HEK293T (cell line): ENCODE results near the gene LGI4.

Experiments
- CTCF ChIA-PET: fragments of 350-600 bp; formaldehyde crosslinking; extraction: SDS; loops from one replicate; lab custom pipeline; 2021; ENCODE audit warnings: antibody characterized with exemption, inconsistent platforms; lab: Yijun Ruan, JAX
- POLR2A ChIA-PET: fragments of 350-600 bp; formaldehyde crosslinking; extraction: SDS; loops from one replicate; lab custom pipeline; 2020; ENCODE audit warnings: antibody characterized with exemption, inconsistent platforms; lab: Yijun Ruan, JAX
- DNase-seq: peaks from one replicate; pipeline ENCODE4 v3.0.0; 2012; ENCODE audit warnings: mixed read lengths; ENCODE audit errors: extremely low spot score
- ARNT ChIP-seq: fragments of 450-650 bp; IDR thresholded peaks from 2 replicates; pipeline ENCODE4 v1.6.1; 2017; ENCODE audit warnings: mild to moderate bottlenecking
- BHLHE40 ChIP-seq: fragments of 450-650 bp; IDR thresholded peaks from 2 replicates; pipeline ENCODE4 v1.6.1; 2016; ENCODE audit warnings: mild to moderate bottlenecking, moderate library complexity, borderline replicate concordance
- CTBP1 ChIP-seq: fragments of 450-650 bp; IDR thresholded peaks from 2 replicates; pipeline ENCODE4 v1.6.1; 2016; ENCODE audit warnings: borderline replicate concordance
- ELF4 ChIP-seq: fragments of 450-650 bp; IDR thresholded peaks from 2 replicates; pipeline ENCODE4 v1.6.1; 2017; ENCODE audit warnings: antibody characterized with exemption
- FOXA1 ChIP-seq: fragments of 450-650 bp; IDR thresholded peaks from 2 replicates; pipeline ENCODE4 v1.6.1; 2016; ENCODE audit warnings: mild to moderate bottlenecking
- FOXK2 ChIP-seq: fragments of 450-650 bp; IDR thresholded peaks from 2 replicates; pipeline ENCODE4 v1.6.1; 2016; ENCODE audit warnings: mild to moderate bottlenecking
- FOXM1 ChIP-seq: fragments of 450-650 bp; IDR thresholded peaks from 2 replicates; pipeline ENCODE4 v1.6.1; 2017; ENCODE audit warnings: mild to moderate bottlenecking, borderline replicate concordance
- HDGF ChIP-seq: fragments of 450-650 bp; IDR thresholded peaks from 2 replicates; pipeline ENCODE4 v1.6.1; 2017; ENCODE audit warnings: antibody characterized with exemption, borderline replicate concordance
- L3MBTL2 ChIP-seq: fragments of 450-650 bp; conservative IDR thresholded peaks from 2 replicates; pipeline ENCODE4 v1.6.1; 2016; ENCODE audit warnings: mild to moderate bottlenecking
- LEF1 ChIP-seq: fragments of 450-650 bp; IDR thresholded peaks from 2 replicates; pipeline ENCODE4 v1.6.1; 2017; ENCODE audit warnings: mild to moderate bottlenecking, borderline replicate concordance
- NFRKB ChIP-seq: fragments of 450-650 bp; IDR thresholded peaks from 2 replicates; pipeline ENCODE4 v1.6.1; 2016; ENCODE audit warnings: mild to moderate bottlenecking, moderate library complexity
- SP1 ChIP-seq: fragments of 450-650 bp; IDR thresholded peaks from 2 replicates; pipeline ENCODE4 v1.6.1; 2017
- SUZ12 ChIP-seq: fragments of 450-650 bp; IDR thresholded peaks from 2 replicates; pipeline ENCODE4 v1.6.1; 2016; ENCODE audit warnings: mild to moderate bottlenecking
- TARDBP ChIP-seq: fragments of 450-650 bp; IDR thresholded peaks from 2 replicates; pipeline ENCODE4 v1.6.1; 2016
- ZNF384 ChIP-seq: fragments of 450-650 bp; IDR thresholded peaks from 2 replicates; pipeline ENCODE4 v1.6.1; 2016
- TF ChIP-seq, protein P1 (sequence below): fragments of 450-650 bp; IDR thresholded peaks from 2 replicates; pipeline ENCODE4 v1.6.1; 2016

Gene LGI4

DNA sequence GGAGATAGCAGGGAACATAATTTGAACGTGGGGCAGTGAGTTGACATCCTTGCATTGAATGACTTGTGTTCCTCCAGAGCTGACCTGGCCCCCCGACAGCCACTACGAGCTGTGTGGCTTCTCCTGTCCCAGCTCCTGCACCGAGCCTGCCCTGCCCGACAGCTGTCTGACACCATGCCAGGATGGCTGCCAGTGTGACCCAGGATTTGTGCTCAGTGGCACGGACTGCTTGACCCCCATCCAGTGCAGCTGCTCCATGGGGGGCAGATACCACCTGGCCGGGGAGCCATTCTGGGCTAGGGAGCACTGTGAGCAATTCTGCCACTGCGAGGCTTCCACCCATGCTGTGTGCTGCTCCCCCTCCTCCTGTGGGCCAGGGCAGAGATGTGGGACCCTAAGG, 48.4 kb downstream of the LGI4 start:
- ChIA-PET POLR2A (no interaction called here), CTCF (interaction anchor here (1.2 to 1.4 kb wide), 2 partner anchors 20 to 43 kb away, joined by 4 to 5 read pairs; no protein-coding TSS in a partner anchor)
- TF ChIP-seq SP1 (no peak), BHLHE40 (no peak), FOXM1 (no peak), TARDBP (no peak), ZNF384 (no peak), SUZ12 (no peak), ARNT (no peak), ELF4 (no peak), HDGF (no peak), CTBP1 (no peak), FOXA1 (no peak), NFRKB (no peak), LEF1 (no peak), FOXK2 (no peak), L3MBTL2 (no peak)
- TF ChIP-seq, protein P1, sequence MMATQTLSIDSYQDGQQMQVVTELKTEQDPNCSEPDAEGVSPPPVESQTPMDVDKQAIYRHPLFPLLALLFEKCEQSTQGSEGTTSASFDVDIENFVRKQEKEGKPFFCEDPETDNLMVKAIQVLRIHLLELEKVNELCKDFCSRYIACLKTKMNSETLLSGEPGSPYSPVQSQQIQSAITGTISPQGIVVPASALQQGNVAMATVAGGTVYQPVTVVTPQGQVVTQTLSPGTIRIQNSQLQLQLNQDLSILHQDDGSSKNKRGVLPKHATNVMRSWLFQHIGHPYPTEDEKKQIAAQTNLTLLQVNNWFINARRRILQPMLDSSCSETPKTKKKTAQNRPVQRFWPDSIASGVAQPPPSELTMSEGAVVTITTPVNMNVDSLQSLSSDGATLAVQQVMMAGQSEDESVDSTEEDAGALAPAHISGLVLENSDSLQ, result no peak
- DNase-seq, result no peak

DNA sequence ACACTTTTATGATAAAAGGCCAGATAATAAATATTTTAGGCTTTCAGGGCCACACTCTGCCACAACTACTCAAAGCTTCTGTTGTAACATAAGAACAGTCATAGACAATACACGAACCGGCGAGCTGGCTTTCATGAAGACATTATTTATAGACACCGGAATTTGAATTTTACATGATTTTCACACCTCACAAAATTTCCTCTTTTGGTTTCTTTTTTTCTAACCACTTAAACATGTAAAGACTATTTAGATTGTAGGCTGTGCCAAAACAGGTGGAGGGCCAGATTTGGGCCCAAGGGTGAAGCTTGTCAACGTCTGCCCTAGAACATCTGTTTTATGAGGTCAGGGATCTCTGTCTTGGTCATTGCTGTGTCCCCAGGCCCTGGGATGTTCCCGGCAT, 48.9 kb downstream of the LGI4 start:
- POLR2A ChIA-PET, result no interaction called here
- DNase-seq, result no peak
- TF ChIP-seq FOXA1, result no peak
- TF ChIP-seq CTBP1, result no peak
- TF ChIP-seq ARNT, result no peak
- no peak for TF ChIP-seq FOXM1
- TF ChIP-seq, protein P1, result no peak
- TF ChIP-seq HDGF, result no peak
- no peak for TF ChIP-seq TARDBP
- TF ChIP-seq L3MBTL2, result no peak
- no peak for TF ChIP-seq SUZ12
- TF ChIP-seq SP1, result no peak
- TF ChIP-seq ZNF384, result no peak
- no peak for TF ChIP-seq BHLHE40
- TF ChIP-seq NFRKB, result no peak
- TF ChIP-seq LEF1, result no peak
- no peak for TF ChIP-seq FOXK2
- TF ChIP-seq ELF4, result no peak
- CTCF ChIA-PET, result interaction anchor here (1.2 to 1.4 kb wide), 2 partner anchors 19 to 42 kb away, joined by 4 to 5 read pairs; no protein-coding TSS in a partner anchor

DNA sequence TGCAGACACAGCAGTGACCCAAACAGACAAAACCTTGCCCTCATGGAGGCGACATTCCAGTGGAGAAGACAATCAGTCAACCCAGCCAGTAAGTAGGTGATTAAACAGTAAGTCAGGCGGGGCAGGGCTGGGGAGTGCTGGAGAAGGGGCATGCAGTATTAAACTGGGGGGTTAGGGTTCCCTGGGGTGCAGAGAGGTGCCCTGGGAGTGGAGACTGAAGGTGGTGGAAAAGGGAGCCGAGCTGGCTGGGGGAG, 50.4 kb downstream of the LGI4 start:
- ChIA-PET POLR2A (no interaction called here), CTCF (no interaction called here)
- TF ChIP-seq SUZ12 (no peak), BHLHE40 (no peak), CTBP1 (no peak), HDGF (no peak), FOXK2 (no peak), ZNF384 (no peak), ELF4 (no peak), NFRKB (no peak), FOXM1 (no peak), L3MBTL2 (no peak), SP1 (no peak)
- DNase-seq, result no peak

DNA sequence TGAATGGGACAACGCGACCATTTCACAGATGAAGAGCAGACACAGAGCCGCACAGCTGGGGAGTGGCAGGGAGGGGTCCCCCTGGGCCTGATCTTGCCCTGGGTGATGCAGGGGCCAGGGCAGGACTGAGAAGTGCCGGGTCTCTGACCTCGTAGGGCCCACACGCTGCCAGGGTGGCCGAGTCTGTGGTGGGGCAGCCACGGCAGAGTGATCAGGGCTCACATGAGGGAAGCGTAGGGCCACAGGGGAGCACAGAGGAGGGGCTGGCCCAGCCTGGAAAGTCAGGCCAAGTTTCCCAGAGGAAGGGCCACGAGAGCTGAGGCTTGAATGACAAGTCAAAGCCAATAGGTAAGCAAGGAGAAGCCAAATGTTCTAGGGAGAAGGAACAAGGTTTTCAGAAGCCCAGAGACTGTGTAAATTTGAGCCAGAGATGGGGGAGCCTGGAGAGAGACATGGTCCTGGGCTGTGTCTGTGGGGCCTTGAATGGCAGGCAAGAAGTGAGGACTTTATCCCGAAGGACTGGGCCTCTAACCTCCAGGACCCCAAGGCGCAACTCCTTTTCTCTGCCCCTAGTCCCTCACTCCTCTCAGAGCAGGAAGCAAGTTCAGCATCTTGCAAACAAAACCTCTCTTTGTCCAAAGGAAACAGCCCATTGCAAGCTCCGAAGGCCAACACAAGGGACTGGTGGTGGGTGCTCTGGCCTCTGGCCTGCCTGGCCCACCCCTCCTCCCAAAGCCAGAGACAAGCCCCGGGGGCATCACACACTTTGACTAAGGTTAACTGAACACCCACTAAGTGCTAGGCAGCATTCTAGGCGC, 51.0 kb downstream of the LGI4 start:
- ChIA-PET POLR2A (no interaction called here), CTCF (no interaction called here)
- DNase-seq, result no peak

DNA sequence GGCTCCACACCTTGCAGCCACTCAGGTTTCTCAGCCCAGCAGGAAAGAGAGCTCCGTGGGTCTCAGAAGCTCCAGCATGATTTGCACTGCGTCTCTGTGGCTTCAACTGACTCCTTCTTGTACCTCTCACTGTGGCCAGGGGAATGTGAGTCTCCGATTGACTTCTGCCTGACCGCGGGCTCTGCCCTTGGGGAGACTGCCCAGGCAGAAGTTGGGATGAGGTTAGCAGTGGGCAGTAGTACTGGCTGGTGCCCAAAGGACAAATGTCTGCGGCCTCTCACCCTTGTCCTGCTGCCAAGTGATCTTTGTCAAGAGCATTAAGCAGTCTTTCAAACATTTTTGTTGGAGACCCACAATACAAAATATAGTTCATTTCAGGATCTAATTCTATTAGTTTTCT, 53.7 kb downstream of the LGI4 start:
- ChIA-PET CTCF (no interaction called here), POLR2A (no interaction called here)
- TF ChIP-seq ELF4, result no peak
- DNase-seq, result no peak

More for the DNA sequence above, 51.0 kb downstream of the LGI4 start:
- TF ChIP-seq ARNT (no peak), L3MBTL2 (no peak)

DNA sequence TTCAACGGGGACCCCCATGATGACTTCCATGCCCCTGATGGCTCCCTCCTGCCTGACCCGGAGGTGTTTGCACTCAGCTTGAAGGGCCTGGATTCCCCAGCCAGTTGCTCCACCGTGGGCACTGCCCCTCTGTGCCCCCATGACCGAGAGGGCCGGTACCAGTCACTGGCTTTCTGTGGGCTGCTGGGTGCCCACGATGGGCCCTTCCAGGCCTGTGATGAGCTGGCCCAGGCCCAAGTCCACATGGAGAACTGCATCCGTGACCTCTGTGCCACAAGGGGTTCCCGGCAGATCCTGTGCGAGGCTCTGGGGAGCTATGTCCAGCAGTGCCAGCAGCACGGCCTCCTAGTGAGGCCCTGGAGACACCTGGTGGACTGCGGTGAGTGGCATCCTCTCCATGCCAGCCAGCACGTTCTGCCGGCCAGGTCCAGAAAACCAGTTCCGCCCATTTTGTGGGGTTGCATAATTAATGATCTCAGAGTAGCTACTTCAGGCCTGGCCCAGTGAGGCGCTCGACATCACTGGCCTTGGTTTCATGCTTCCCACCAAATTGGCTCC, 54.2 kb downstream of the LGI4 start:
- TF ChIP-seq FOXK2 (no peak), ZNF384 (no peak), SP1 (no peak), CTBP1 (no peak), ELF4 (no peak), BHLHE40 (no peak), SUZ12 (no peak), FOXM1 (no peak), HDGF (no peak), FOXA1 (no peak), L3MBTL2 (no peak), TARDBP (no peak), NFRKB (no peak)
- TF ChIP-seq, protein P1, result no peak
- ChIA-PET POLR2A (no interaction called here), CTCF (interaction anchor here (1.0 kb wide), 1 partner anchor 14 kb away, joined by 3 read pairs; no protein-coding TSS in a partner anchor)
- no peak for DNase-seq
